Vagina (tissue), 2 donors: ENCODE data around the gene ACSS3. TPM values are rescaled to one million over a fixed set of nuclear protein-coding genes. Genes with fewer than 3 reads are reported as not detected.

ENCODE experiments used
- microRNA-seq: library from miRNA; unstranded; fragments of <30 nt; microRNA quantifications from one replicate; pipeline ENCODE4, GENCODE V29; 2017; ENCODE audit warnings: borderline number of aligned reads, borderline replicate concordance
- small RNA-seq: library from RNA; depleted of rRNA; stranded (forward); fragments of <200 nt; gene quantifications from one replicate; pipeline ENCODE3, GENCODE V24; 2016
- total RNA-seq: library from RNA; depleted of rRNA; stranded (reverse); fragments of >200 nt; gene quantifications from one replicate; pipeline ENCODE4 v1.2.3, GENCODE V29; 2016

ACSS3 gene
- total RNA-seq, 1 donor from 2014 or later: 29.5 TPM

Small RNA genes within 50 kb of the gene (microRNA-seq; reads per million reads assigned to microRNA genes)
- not detected for gene MIR4699

Small RNA genes within 50 kb of the gene (small RNA-seq; reads per million reads assigned to genes)
- not detected for gene MIR4699

Other genes with a start within 250 kb of the ACSS3 start
- 12.5 TPM for gene LIN7A, start 140.1 kb upstream of the ACSS3 start, total RNA-seq